ENCODE results near the gene CTAGE9. TPM values are rescaled to one million over a fixed set of nuclear protein-coding genes. Genes with fewer than 3 reads are reported as not detected.

Gene CTAGE9
- total RNA-seq, 2 experiments from 2014 or later = not detected

DNA sequence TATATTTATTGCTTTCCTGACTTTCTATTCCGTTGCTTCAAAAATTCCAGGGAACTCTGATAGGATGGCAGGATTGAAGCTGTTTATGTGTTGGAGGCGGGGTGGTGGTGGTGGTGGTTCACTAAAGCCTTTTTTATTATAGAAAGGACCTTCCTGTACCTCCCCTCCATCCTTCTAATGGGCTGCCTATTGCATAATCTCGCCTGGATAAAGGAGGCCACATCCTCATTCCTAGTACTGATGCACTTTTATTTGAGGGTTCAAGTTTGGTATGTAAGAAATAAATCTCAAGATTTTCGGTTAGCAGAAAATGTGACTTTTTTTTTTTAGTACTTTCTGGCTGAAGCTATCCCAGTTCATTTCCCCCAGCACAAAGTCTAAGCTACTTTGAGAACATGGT is 18.7 kb upstream of the CTAGE9 start:
- Histone ChIP-seq H3K27me3 (ENCODE audit: control insufficient read depth in 1 of 2, insufficient read depth in 2 of 2, low read length in 2 of 2) (no peaks in the 10 kb centered on the region), H3K9me3 (ENCODE audit: control insufficient read depth in 1 of 2, insufficient read depth in 1 of 2, low read length in 2 of 2) (no peaks in the 10 kb centered on the region), H3K27ac (ENCODE audit: low read depth in 1 of 2, low read length in 2 of 2) (no peak overlapping the region), H3K4me1 (ENCODE audit: insufficient read depth, low read length) (no peaks in the 10 kb centered on the region), H3K36me3 (ENCODE audit: insufficient read depth, low read length) (no peaks in the 10 kb centered on the region), H3K4me3 (ENCODE audit: low read length) (no peak overlapping the region)
- DNase-seq = no peak
- ATAC-seq (ENCODE audit: poor library complexity) = no peak
- no peak overlapping the region for H3K4me3 Mint-ChIP-seq
- intact Hi-C loops (cut with DNase I, micrococcal nuclease) = no loop called here
- ChIA-PET POLR2A (no interaction called here), CTCF (no interaction called here)
- H3K9me3 Mint-ChIP-seq = peaks cover 2% of the 10 kb centered on the region
- H3K4me1 Mint-ChIP-seq (ENCODE audit: low read depth) = no peaks in the 10 kb centered on the region
- peaks cover 3% of the 10 kb centered on the region for H3K36me3 Mint-ChIP-seq (ENCODE audit: low read depth)
- TF ChIP-seq, protein P1, sequence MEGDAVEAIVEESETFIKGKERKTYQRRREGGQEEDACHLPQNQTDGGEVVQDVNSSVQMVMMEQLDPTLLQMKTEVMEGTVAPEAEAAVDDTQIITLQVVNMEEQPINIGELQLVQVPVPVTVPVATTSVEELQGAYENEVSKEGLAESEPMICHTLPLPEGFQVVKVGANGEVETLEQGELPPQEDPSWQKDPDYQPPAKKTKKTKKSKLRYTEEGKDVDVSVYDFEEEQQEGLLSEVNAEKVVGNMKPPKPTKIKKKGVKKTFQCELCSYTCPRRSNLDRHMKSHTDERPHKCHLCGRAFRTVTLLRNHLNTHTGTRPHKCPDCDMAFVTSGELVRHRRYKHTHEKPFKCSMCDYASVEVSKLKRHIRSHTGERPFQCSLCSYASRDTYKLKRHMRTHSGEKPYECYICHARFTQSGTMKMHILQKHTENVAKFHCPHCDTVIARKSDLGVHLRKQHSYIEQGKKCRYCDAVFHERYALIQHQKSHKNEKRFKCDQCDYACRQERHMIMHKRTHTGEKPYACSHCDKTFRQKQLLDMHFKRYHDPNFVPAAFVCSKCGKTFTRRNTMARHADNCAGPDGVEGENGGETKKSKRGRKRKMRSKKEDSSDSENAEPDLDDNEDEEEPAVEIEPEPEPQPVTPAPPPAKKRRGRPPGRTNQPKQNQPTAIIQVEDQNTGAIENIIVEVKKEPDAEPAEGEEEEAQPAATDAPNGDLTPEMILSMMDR (IDR thresholded peaks at IDR 0.05) = no peak
- peaks cover 3% of the 10 kb centered on the region for H3K27me3 Mint-ChIP-seq
- no peak overlapping the region for H3K27ac Mint-ChIP-seq

DNA sequence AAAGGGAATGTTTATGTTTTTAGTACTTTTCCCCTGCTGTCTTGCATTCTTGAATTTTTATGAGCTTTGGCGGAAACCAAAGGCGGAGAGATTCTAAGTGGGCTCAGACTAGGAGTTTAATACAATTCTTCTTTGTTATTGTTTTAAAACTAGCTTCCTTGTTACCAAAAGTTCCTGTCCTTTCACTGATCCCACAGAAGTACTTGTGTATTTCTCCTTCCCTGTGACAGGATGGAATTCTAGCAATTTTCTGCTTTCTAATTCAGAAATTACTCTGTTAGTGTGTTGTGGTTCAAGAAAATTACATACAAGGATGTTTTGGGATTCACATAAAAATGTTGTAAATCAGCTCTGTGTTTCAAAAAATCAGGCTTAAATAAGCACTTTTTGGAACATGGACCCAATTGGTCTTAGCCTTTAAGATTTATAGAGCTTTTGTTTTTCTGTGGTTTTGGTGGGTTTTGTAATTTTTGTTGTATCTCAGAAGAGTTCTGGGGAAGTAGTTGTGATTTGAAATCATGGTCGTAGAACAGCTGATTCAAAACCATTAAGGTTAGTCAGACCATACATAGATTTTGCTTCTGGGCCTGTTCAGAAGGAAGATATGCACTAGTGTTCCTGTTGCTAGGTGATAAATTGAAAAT is 17.6 kb upstream of the CTAGE9 start:
- Mint-ChIP-seq H3K4me3 (no peak overlapping the region), H3K27ac (no peak overlapping the region), H3K36me3 (ENCODE audit: low read depth) (peaks cover 3% of the 10 kb centered on the region), H3K9me3 (peaks cover 2% of the 10 kb centered on the region), H3K27me3 (peaks cover 3% of the 10 kb centered on the region), H3K4me1 (ENCODE audit: low read depth) (no peaks in the 10 kb centered on the region)
- no peaks in the 10 kb centered on the region for H3K27me3 ChIP-seq (ENCODE audit: control insufficient read depth in 1 of 2, insufficient read depth in 2 of 2, low read length in 2 of 2)
- TF ChIP-seq, protein P1 (IDR thresholded peaks at IDR 0.05) = no peak
- POLR2A ChIA-PET = no interaction called here
- no peak overlapping the region for H3K27ac ChIP-seq (ENCODE audit: low read depth in 1 of 2, low read length in 2 of 2)
- no peaks in the 10 kb centered on the region for H3K9me3 ChIP-seq (ENCODE audit: control insufficient read depth in 1 of 2, insufficient read depth in 1 of 2, low read length in 2 of 2)
- no peaks in the 10 kb centered on the region for H3K36me3 ChIP-seq (ENCODE audit: insufficient read depth, low read length)
- intact Hi-C loops (cut with DNase I, micrococcal nuclease) = no loop called here
- DNase-seq (no peak), ATAC-seq (ENCODE audit: poor library complexity) (no peak)
- CTCF ChIA-PET = no interaction called here
- no peak overlapping the region for H3K4me3 ChIP-seq (ENCODE audit: low read length)
- no peaks in the 10 kb centered on the region for H3K4me1 ChIP-seq (ENCODE audit: insufficient read depth, low read length)

DNA sequence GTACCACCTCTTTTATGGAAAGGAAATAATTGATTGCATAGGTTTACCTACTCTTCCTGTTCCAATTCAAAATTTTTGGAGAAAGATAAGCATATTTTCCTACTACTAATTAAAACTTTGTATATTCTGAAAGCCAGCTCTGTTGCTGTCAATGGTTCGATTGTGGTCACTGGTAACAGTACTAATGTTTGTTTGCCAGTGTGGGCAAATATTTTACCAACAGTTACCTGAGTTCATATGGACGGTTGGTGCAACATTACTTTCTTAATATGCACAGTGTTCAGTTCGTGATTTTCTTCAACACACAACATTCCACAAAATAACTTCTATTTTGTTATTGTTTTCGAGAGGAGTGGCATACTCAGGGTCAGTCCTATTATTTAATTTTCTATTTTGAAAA is 17.1 kb upstream of the CTAGE9 start:
- Mint-ChIP-seq H3K36me3 (ENCODE audit: low read depth) (peaks cover 3% of the 10 kb centered on the region), H3K4me3 (no peak overlapping the region), H3K27ac (no peak overlapping the region), H3K4me1 (ENCODE audit: low read depth) (no peaks in the 10 kb centered on the region), H3K27me3 (peaks cover 3% of the 10 kb centered on the region), H3K9me3 (peaks cover 2% of the 10 kb centered on the region)
- Histone ChIP-seq H3K27ac (ENCODE audit: low read depth in 1 of 2, low read length in 2 of 2) (no peak overlapping the region), H3K4me1 (ENCODE audit: insufficient read depth, low read length) (no peaks in the 10 kb centered on the region), H3K9me3 (ENCODE audit: control insufficient read depth in 1 of 2, insufficient read depth in 1 of 2, low read length in 2 of 2) (no peaks in the 10 kb centered on the region), H3K27me3 (ENCODE audit: control insufficient read depth in 1 of 2, insufficient read depth in 2 of 2, low read length in 2 of 2) (no peaks in the 10 kb centered on the region), H3K36me3 (ENCODE audit: insufficient read depth, low read length) (no peaks in the 10 kb centered on the region), H3K4me3 (ENCODE audit: low read length) (no peak overlapping the region)
- CTCF ChIA-PET = no interaction called here
- DNase-seq = no peak
- ATAC-seq (ENCODE audit: poor library complexity) = no peak
- intact Hi-C loops (cut with DNase I, micrococcal nuclease) = no loop called here
- POLR2A ChIA-PET = no interaction called here
- TF ChIP-seq, protein P1 (IDR thresholded peaks at IDR 0.05) = no peak

Data from CD4-positive, alpha-beta T cell (primary cell).